Measurements from ENCODE around the gene RAB35. TPM values are rescaled to one million over a fixed set of nuclear protein-coding genes. Genes with fewer than 3 reads are reported as not detected.

RAB35 gene
- total and polyA plus RNA-seq, 2 of the 4 experiments (the other 2 are of a cell fraction): 32.6 to 49.6 TPM

DNA sequence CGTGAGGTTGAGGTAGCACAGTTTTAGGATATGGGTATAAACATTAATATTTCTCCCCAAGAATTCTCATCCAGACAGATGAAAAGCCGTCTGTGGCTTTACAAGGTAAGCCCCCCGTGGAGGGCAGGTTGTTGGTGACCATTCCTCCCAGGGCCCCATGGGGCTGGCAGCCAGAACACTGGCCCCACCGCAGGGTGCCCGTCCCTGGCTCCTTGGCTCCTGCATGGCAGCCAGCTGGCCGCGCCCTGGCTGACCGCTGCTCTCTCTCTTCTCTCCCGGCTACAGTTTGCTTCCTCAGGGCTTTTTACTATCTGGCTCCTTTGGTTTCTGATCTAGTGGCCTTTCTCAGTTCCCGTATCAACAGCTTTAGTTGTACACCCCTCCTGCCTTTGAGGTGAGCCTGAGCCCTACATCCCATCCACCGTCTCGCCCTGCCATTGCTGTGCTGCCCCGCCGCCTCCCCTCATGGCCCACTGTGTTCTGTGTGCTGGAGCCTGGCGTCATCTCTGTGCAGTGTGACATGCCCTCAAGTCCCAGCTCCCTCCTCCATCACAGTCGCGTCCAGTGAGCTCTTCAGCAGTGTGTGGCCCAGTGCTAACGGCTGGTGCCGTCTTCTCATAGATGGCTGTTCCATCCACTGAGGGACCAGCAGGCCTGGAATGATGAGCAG, 25.8 kb downstream of the RAB35 start:
- H4K91ac ChIP-seq (ENCODE audit: insufficient read depth, low read depth, low read length): no peak overlapping the region
- dilution Hi-C loops (cut with HindIII; ENCODE audit: low sequenced_read_pairs, unreplicated experiment) (no loop called here), intact Hi-C loops (cut with micrococcal nuclease) (no loop called here), in situ Hi-C loops (cut with MboI; ENCODE audit: low sequenced_read_pairs) (no loop called here)
- H3K14ac ChIP-seq (replicated peaks; ENCODE audit: low read depth, low read length): no peak overlapping the region
- BruUV-seq (replicated peaks): no TSS peak
- no peak overlapping the region for H3K56ac ChIP-seq (ENCODE audit: extremely low read depth, insufficient read depth, low read length)
- peaks cover 25% of the 10 kb centered on the region for H4K20me1 ChIP-seq (ENCODE audit: insufficient read depth, low read length)
- H3K9me1 ChIP-seq (ENCODE audit: insufficient read depth, low read length): 0 out of 2 replicates have a peak, but pooled peaks cover 8% of the 10 kb centered on the region
- H3K79me1 ChIP-seq (ENCODE audit: low read depth in 1 of 2, low read length in 2 of 2): peaks cover 0 to 10% of the 10 kb centered on the region in 2 experiments; a peak in 1 of 4 replicates
- peak overlapping the region; percentile 60 for H2AK9ac ChIP-seq (replicated peaks; ENCODE audit: low read depth, low read length, poor library complexity)
- no peaks in the 10 kb centered on the region for H3K9me3 ChIP-seq (ENCODE audit: control insufficient read depth, insufficient read depth, low read length)
- no peak overlapping the region for H3K18ac ChIP-seq (ENCODE audit: low read depth, low read length)
- H4K5ac ChIP-seq (ENCODE audit: low read depth, low read length): no peak overlapping the region
- H3K23ac ChIP-seq (ENCODE audit: low read depth, low read length): no peak overlapping the region
- POLR2A ChIA-PET (ENCODE audit: unreplicated experiment): no interaction called here
- no peak overlapping the region for H3K4me2 ChIP-seq (ENCODE audit: low read depth, low read length)
- H3K4ac ChIP-seq (ENCODE audit: low read depth, low read length): no peak overlapping the region
- H2BK120ac ChIP-seq (ENCODE audit: low read depth, low read length): no peak overlapping the region
- CTCF ChIA-PET: no interaction called here
- no peak overlapping the region for H2BK5ac ChIP-seq (ENCODE audit: low read depth, low read length, poor library complexity, severe bottlenecking)
- WGBS, 2 experiments (ENCODE audit: extremely low coverage in 2 of 2, insufficient read length in 1 of 2): 88% methylated on average over 17 of the region's 19 CpGs; no CpG with 5 or more reads in 1 of the 2 experiments
- peaks cover 18% of the 10 kb centered on the region; the same call in 1 of the 2 replicates for H3K36me3 ChIP-seq (ENCODE audit: control insufficient read depth, insufficient read depth, low read length)
- ATAC-seq (ENCODE audit: low read depth) (no peak), DNase-seq (no peak)
- no peaks in the 10 kb centered on the region; the same call in 1 of the 2 replicates for H3K4me1 ChIP-seq (ENCODE audit: control insufficient read depth, insufficient read depth, low read length)
- no peak overlapping the region for H3K9ac ChIP-seq (ENCODE audit: low read depth, low read length)
- H3K27ac ChIP-seq (ENCODE audit: insufficient read depth, low read length): no peak overlapping the region
- TF ChIP-seq MXI1 (IDR thresholded peaks at IDR 0.05; ENCODE audit: borderline replicate concordance, low read depth, low read length) (no peak), FOS (IDR thresholded peaks at IDR 0.05; ENCODE audit: low read depth, low read length) (no peak), RCOR1 (IDR thresholded peaks at IDR 0.05; ENCODE audit: insufficient replicate concordance, low read length) (no peak), MAFK (IDR thresholded peaks at IDR 0.05; ENCODE audit: low read depth, low read length) (no peak), NFE2L2 (IDR thresholded peaks at IDR 0.05; ENCODE audit: low read depth, low read length) (no peak), BHLHE40 (IDR thresholded peaks at IDR 0.05; ENCODE audit: low read depth, low read length) (no peak), RFX5 (IDR thresholded peaks at IDR 0.05; ENCODE audit: low read depth, low read length) (no peak), RAD21 (IDR thresholded peaks at IDR 0.05; ENCODE audit: low read length) (no peak), SMC3 (IDR thresholded peaks at IDR 0.05; ENCODE audit: low read depth, low read length) (no peak), CHD1 (IDR thresholded peaks at IDR 0.05; ENCODE audit: low read depth, low read length) (no peak), CEBPB (IDR thresholded peaks at IDR 0.05; ENCODE audit: low read depth, low read length) (no peak), POLR2A (IDR thresholded peaks at IDR 0.05; ENCODE audit: low read depth, low read length) (no peak), MAZ (IDR thresholded peaks at IDR 0.05; ENCODE audit: borderline replicate concordance, low read depth, low read length) (no peak)
- TF ChIP-seq, protein P1, sequence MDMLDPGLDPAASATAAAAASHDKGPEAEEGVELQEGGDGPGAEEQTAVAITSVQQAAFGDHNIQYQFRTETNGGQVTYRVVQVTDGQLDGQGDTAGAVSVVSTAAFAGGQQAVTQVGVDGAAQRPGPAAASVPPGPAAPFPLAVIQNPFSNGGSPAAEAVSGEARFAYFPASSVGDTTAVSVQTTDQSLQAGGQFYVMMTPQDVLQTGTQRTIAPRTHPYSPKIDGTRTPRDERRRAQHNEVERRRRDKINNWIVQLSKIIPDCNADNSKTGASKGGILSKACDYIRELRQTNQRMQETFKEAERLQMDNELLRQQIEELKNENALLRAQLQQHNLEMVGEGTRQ (IDR thresholded peaks at IDR 0.05; ENCODE audit: low read depth, low read length): no peak
- TF ChIP-seq, protein P2, sequence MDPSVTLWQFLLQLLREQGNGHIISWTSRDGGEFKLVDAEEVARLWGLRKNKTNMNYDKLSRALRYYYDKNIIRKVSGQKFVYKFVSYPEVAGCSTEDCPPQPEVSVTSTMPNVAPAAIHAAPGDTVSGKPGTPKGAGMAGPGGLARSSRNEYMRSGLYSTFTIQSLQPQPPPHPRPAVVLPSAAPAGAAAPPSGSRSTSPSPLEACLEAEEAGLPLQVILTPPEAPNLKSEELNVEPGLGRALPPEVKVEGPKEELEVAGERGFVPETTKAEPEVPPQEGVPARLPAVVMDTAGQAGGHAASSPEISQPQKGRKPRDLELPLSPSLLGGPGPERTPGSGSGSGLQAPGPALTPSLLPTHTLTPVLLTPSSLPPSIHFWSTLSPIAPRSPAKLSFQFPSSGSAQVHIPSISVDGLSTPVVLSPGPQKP (IDR thresholded peaks at IDR 0.05; ENCODE audit: borderline replicate concordance, low read depth, low read length): no peak
- TF ChIP-seq, protein P3, sequence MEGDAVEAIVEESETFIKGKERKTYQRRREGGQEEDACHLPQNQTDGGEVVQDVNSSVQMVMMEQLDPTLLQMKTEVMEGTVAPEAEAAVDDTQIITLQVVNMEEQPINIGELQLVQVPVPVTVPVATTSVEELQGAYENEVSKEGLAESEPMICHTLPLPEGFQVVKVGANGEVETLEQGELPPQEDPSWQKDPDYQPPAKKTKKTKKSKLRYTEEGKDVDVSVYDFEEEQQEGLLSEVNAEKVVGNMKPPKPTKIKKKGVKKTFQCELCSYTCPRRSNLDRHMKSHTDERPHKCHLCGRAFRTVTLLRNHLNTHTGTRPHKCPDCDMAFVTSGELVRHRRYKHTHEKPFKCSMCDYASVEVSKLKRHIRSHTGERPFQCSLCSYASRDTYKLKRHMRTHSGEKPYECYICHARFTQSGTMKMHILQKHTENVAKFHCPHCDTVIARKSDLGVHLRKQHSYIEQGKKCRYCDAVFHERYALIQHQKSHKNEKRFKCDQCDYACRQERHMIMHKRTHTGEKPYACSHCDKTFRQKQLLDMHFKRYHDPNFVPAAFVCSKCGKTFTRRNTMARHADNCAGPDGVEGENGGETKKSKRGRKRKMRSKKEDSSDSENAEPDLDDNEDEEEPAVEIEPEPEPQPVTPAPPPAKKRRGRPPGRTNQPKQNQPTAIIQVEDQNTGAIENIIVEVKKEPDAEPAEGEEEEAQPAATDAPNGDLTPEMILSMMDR (conservative IDR thresholded peaks at IDR 0.05; ENCODE audit: low read depth, low read length): no peak
- H2BK15ac ChIP-seq (ENCODE audit: low read depth, low read length): no peak overlapping the region
- H3K27me3 ChIP-seq (ENCODE audit: control insufficient read depth, insufficient read depth, low read length): no peaks in the 10 kb centered on the region
- no peak overlapping the region for H2BK20ac ChIP-seq (ENCODE audit: low read depth, low read length)
- H3K4me3 ChIP-seq (ENCODE audit: insufficient read depth, low read depth, low read length): no peak overlapping the region
- no peak overlapping the region for H2AFZ ChIP-seq (replicated peaks; ENCODE audit: low read length, poor library complexity)
- no peak overlapping the region for H4K8ac ChIP-seq (ENCODE audit: low read depth in 2 of 2, low read length in 2 of 2)
- no peak overlapping the region for H2AK5ac ChIP-seq (ENCODE audit: low read depth, low read length)

Data from IMR-90 (cell line).